T-helper 2 cell treated with Interferon-gamma antibody and Interleukin-4, amounts not matched to agents 5 μg/mL and 100 μg/mL, for 36 hours (primary cell): Measurements from ENCODE around the gene SMAD3.

Experiments used
- DNase-seq: peaks from one replicate; pipeline ENCODE4 v3.0.0; 2021; ENCODE audit warnings: low spot score
- H3K27ac Mint-ChIP-seq: one replicate; pipeline ENCODE4 v1.8.0; 2021; ENCODE audit warnings: mild to moderate bottlenecking, mixed read lengths
- H3K27me3 Mint-ChIP-seq: one replicate; pipeline ENCODE4 v1.8.0; 2021; ENCODE audit warnings: low read depth, mixed read lengths
- H3K36me3 Mint-ChIP-seq: one replicate; pipeline ENCODE4 v1.8.0; 2021; ENCODE audit warnings: low read depth, mixed read lengths
- H3K4me1 Mint-ChIP-seq: one replicate; pipeline ENCODE4 v1.8.0; 2021; ENCODE audit warnings: low read depth, mixed read lengths
- H3K4me3 Mint-ChIP-seq: one replicate; pipeline ENCODE4 v1.8.0; 2022; ENCODE audit warnings: mild to moderate bottlenecking, moderate library complexity, mixed read lengths
- H3K9me3 Mint-ChIP-seq: one replicate; pipeline ENCODE4 v1.8.0; 2021; ENCODE audit warnings: mixed read lengths

The SMAD3 gene

DNA sequence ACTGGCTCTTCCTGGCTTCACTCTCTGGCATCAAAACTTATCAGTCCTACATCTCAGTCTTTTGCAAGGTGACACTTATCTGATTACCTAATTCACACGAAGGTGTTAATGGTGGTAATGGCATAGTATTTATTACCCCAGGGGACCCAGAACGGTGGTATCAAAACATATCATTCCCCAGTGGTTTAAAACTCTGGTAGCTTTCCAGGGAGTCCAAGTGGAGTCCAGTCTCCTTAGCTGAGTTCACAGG, 41.3 kb downstream of the SMAD3 start:
- no peaks in the 10 kb centered on the region for H3K27me3 Mint-ChIP-seq
- H3K9me3 Mint-ChIP-seq = peaks cover 18% of the 10 kb centered on the region
- H3K4me3 Mint-ChIP-seq = peak overlapping the region; percentile 53
- no peak for DNase-seq
- H3K27ac Mint-ChIP-seq = peak overlapping the region; percentile 72
- peaks cover 78% of the 10 kb centered on the region for H3K4me1 Mint-ChIP-seq
- H3K36me3 Mint-ChIP-seq = peaks cover 55% of the 10 kb centered on the region

DNA sequence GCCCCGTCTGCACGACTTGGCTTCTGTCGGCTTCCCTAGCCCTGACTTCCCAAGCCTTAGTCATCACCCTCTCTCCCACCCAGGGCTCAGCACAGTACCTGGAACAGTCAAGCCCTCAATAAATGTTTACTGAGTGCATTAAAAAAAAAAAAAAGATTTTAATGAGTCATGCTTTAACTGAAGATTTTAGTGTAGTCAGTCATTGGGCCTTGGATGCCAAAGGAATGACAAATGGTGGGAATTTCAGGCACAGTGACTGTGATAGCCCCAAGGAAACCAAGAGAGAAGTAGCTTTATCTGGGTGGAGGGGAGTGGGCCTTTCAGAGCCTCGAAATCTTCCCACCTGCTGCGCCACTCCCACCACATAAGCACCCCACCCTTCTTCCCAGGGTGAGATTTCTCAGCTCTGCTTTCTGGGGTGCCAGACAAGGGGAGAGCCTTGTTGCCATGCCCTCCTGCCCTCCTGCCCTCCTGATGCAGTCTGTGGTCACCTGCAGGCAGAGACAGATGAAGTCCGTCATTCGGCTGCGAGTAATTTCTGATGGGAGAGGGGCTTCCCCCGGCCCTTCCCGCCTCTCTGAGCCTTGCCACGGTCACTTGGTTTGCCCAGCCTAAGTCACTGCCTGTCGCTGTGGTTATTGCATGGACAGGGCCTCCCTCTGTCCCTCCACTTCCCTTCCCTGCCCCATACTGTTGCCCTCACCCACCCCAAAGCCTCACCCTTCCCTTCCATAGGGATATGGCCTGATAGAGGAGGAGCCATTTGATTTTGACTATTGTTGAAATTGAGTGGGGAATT, 41.8 kb downstream of the SMAD3 start:
- Mint-ChIP-seq H3K4me3 (peak overlapping the region; percentile 53), H3K4me1 (peaks cover 79% of the 10 kb centered on the region), H3K27me3 (no peaks in the 10 kb centered on the region), H3K36me3 (peaks cover 58% of the 10 kb centered on the region), H3K9me3 (peaks cover 19% of the 10 kb centered on the region), H3K27ac (peak overlapping the region; percentile 45)
- DNase-seq = no peak

DNA sequence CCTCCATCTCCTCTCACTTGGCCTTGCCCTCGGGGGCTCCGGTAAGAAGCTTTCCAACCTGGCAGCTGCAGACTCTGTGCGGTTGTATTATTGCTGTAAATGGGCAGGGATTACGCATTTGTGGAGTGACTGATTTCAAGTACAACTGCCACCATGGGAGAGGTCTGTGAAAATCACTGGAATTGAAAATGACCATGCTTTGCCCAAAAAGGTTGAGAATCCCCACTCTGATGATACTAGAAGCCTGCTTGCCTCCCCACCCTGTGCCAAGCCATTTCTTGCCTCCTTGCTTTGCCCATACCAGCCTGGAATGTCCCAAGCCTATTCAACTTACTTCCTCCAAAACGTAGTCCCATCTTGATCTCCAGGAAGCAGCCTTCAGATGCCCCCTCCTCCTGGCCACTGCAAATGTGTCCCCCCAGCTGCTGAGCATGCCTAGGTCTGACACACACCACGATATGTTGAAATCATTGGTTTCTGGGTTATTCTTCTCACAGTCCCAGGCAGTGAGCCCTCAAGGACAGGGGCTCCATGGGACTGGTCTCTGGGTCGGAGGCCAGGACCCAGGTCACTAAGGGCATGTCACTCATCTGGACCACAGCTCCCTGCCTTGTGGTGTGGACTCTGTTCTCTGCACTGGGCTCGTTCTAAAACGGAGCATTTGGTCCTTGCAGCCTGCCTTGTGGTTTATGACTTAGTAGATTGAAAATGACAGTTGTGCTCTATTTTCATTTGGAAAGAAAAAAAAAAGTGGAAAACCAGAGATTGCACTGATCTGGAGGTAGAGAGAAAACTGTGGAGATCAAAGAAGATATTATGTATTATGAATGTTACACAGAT, 42.9 kb downstream of the SMAD3 start:
- H3K27me3 Mint-ChIP-seq = no peaks in the 10 kb centered on the region
- H3K4me1 Mint-ChIP-seq = peaks cover 85% of the 10 kb centered on the region
- no peak for DNase-seq
- peak overlapping the region; percentile 54 for H3K4me3 Mint-ChIP-seq
- H3K36me3 Mint-ChIP-seq = peaks cover 59% of the 10 kb centered on the region
- peaks cover 19% of the 10 kb centered on the region for H3K9me3 Mint-ChIP-seq
- H3K27ac Mint-ChIP-seq = peak overlapping the region; percentile 79

DNA sequence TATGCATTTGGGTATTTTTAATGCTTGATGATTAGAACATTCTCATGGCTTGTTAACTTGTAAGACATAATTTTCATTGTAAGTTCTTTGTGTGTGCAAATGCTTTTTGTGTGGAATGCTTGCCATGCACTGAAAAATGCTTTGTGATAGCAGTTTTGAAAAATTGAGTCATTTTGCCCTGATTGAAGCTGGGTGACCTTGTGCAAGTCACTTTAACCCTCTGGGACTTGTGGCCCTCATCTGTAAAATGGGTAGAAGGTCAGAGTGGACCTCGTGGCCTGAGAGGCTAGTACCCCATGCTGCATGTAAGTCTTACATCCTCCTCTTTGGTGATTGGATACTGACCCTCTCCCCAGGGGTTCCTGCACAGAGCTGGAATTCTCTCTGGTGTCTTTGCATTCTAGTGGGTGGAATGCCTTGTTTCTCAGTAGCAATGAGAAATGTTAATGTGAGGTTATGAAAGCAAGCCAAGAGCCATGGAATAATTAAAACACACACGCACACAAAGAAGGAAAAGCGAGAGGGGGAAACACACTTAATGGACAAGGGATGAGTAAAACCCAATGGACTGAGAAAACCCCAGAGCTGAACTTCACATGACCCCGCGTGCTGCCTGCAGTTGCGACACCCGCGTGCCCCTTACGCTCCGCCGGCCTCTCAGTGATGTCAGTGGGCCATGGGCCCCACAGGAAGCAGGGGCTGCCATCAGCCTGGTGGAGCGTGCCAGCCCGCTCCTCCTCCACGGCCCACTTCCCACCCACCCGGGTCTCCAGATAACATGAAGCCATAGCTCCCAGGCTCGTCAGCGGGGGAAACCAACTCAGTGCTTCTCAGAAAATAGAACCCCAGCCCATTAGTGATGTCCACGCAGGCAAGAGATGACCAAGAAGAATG, 44.0 kb downstream of the SMAD3 start:
- Mint-ChIP-seq H3K27me3 (no peaks in the 10 kb centered on the region), H3K27ac (no peak overlapping the region), H3K36me3 (peaks cover 57% of the 10 kb centered on the region), H3K4me3 (no peak overlapping the region), H3K4me1 (peaks cover 84% of the 10 kb centered on the region), H3K9me3 (peaks cover 19% of the 10 kb centered on the region)
- no peak for DNase-seq

DNA sequence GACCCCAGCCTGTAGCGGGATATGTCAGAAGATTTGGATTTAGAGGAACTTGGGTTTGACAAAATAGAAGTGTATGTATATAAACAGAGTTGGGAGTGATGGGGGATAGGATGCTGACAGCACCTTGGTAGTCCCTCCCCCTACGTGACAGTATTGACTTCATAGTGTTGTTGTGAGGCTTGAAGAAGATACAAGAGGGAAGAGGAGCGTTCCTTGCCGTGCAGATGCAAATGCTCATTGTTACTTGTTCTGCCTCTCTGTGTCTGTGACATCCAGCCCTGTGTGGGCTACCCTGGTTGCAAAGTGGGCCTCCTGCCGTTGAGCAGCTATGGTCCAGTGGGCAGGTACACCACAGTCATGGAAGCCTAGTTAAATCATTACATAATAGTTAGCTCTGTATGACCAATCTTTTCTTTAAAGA, 45.0 kb downstream of the SMAD3 start:
- Mint-ChIP-seq H3K4me1 (peaks cover 84% of the 10 kb centered on the region), H3K9me3 (peaks cover 19% of the 10 kb centered on the region), H3K27ac (peak overlapping the region; percentile 47), H3K4me3 (no peak overlapping the region), H3K27me3 (no peaks in the 10 kb centered on the region), H3K36me3 (peaks cover 64% of the 10 kb centered on the region)
- DNase-seq = no peak

DNA sequence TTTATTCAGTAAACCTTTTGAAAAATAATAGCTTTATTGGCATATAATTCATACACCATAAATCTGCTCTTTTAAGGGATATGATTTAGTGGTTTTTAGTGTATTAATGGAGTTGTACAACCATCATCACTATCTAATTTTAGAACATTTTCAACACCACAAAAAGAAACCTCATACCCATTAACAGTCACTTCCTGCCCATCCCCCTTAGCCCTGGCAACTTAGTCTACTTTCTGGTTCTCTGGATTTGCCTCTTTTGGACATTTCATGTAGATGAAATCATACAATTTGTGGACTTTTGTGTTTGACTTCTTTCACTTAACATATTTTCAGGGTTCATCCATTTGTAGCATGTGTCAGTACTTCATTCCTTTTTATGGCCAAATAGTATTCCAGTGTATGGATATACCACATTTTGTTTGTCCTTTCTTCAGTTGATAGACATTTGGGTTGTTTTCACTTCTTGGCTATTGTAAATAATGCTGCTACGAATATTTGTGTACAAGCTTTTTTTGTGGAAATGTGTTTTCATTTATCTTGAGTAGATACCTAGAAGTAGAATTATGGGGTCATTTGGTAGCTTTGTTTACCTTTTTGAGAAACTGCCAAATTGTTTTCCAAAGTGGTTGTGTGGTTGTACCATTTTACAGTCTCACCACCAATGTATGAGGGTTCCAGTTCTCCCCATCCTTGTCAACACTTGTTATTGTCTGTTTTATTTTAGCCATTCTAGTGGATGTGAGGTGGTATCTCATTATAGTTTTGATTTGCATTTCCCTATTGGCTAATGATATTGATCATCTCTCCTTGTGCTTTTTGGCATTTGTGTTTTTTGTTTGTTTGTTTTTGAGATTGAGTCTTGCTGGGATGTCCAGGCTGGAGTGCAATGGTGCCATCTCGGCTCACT, 45.8 kb downstream of the SMAD3 start:
- peak overlapping the region; percentile 57 for H3K4me3 Mint-ChIP-seq
- H3K36me3 Mint-ChIP-seq = peaks cover 62% of the 10 kb centered on the region
- peaks cover 84% of the 10 kb centered on the region for H3K4me1 Mint-ChIP-seq
- DNase-seq = no peak
- peaks cover 19% of the 10 kb centered on the region for H3K9me3 Mint-ChIP-seq
- H3K27ac Mint-ChIP-seq = peak overlapping the region; percentile 43
- no peaks in the 10 kb centered on the region for H3K27me3 Mint-ChIP-seq

DNA sequence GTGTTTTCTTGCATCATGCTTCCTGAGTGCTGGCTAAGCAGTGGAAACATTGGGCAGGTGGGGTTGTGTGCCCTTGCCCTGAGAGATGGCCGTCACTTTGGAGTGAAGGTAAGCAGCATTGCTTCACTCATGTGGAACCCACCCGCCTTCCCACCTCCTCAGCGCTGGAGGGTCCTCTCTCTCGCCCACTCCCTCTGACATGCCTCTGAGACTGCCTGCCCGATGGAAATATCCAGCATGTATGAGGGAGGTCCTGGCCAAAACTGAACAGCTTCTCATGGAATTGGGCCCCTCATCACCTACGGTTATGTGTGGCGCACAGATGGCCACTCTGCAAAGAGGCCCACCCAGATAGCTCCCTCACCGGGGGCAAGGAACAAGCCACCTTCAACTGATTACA, 48.6 kb downstream of the SMAD3 start:
- peak overlapping the region; percentile 11 for H3K27ac Mint-ChIP-seq

DNA sequence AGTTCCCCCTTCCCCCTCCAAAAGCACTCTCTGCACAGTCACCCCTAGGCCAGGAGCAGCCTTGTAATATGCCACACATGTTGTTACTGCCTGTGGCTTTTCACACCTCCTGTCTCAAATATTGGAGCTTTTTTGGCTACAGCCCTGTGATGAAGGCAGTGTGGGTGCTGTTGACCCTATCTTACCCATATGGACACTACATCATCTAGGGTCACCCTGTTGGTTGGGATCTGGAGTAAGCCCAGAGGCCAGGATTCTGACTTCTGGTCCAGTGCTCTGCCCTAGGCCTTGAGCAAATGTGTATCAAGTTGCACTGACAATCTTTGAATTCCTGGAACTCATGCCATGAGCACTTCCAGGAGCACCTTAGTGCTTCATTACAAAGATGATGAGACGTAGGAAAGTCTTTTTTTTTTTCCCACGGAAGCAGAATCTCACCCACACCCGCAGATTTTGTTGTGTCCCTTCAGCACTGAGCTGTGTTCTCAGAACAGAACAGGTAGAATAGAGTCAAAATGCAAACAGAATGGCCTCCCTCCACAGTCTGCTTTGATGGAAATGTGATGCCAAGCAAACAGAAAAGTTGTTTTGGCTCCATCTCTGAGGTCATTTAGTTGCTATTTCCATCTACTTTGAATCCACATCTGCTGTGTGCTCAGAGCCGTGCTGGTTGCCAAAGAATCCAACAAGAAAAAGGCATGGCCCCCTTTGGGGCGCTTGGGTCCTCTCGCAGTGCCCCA, 49.6 kb downstream of the SMAD3 start:
- H3K27ac Mint-ChIP-seq = peak overlapping the region; percentile 77
- no peaks in the 10 kb centered on the region for H3K27me3 Mint-ChIP-seq
- peaks cover 70% of the 10 kb centered on the region for H3K36me3 Mint-ChIP-seq
- DNase-seq = no peak
- H3K4me3 Mint-ChIP-seq = peak overlapping the region; percentile 64
- peaks cover 18% of the 10 kb centered on the region for H3K9me3 Mint-ChIP-seq
- H3K4me1 Mint-ChIP-seq = peaks cover 81% of the 10 kb centered on the region

More for the DNA sequence above, 48.6 kb downstream of the SMAD3 start:
- Mint-ChIP-seq H3K36me3 (peaks cover 69% of the 10 kb centered on the region), H3K9me3 (peaks cover 19% of the 10 kb centered on the region), H3K4me1 (peaks cover 83% of the 10 kb centered on the region), H3K4me3 (peak overlapping the region; percentile 6), H3K27me3 (no peaks in the 10 kb centered on the region)
- DNase-seq = no peak

DNA sequence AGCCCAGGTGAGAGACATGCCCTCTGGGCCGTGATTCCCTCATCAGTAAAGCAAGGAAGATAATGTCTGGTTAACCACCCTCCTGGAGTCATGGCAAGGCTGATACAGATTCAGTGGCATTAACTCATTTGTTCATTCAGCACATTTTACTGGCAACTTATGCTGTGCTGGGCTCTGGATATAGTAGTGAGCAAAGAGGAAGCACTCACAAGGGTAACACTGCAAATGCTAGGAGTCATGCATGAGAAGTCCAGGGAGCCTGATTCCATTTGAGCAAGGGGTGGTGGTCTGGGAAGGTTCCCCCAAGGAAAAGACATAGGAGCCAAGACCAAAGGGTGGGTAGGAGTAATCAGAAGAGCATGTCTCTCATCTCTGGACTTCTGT, 50.2 kb downstream of the SMAD3 start:
- peak overlapping the region; percentile 77 for H3K27ac Mint-ChIP-seq
- H3K4me1 Mint-ChIP-seq = peaks cover 81% of the 10 kb centered on the region
- no peak for DNase-seq
- peaks cover 68% of the 10 kb centered on the region for H3K36me3 Mint-ChIP-seq
- H3K4me3 Mint-ChIP-seq = peak overlapping the region; percentile 64
- H3K9me3 Mint-ChIP-seq = peaks cover 12% of the 10 kb centered on the region
- H3K27me3 Mint-ChIP-seq = no peaks in the 10 kb centered on the region

DNA sequence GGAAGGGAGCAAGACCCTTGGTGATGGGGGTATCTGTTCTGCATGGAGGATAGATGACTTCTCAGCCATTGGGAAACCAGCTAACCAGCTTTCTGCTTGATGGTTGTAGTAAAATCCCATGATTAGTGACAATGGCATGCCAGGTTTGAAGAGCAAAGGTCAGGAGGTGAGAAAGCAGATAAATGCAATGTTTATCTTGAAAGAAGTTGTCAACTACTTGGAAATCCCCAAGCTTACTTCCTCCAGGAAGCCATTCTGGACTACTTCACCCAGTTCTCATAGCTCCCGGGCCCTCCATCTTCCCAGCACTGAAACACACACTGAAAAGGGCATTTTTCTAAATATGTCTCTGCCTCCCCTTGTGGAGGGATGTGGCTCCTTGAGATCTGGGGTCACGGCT, 51.3 kb downstream of the SMAD3 start:
- peak overlapping the region; percentile 68 for H3K4me3 Mint-ChIP-seq
- peak overlapping the region; percentile 78 for H3K27ac Mint-ChIP-seq
- H3K36me3 Mint-ChIP-seq = peaks cover 60% of the 10 kb centered on the region
- no peak for DNase-seq
- peaks cover under 1% of the 10 kb centered on the region for H3K9me3 Mint-ChIP-seq
- H3K4me1 Mint-ChIP-seq = peaks cover 81% of the 10 kb centered on the region
- H3K27me3 Mint-ChIP-seq = no peaks in the 10 kb centered on the region

DNA sequence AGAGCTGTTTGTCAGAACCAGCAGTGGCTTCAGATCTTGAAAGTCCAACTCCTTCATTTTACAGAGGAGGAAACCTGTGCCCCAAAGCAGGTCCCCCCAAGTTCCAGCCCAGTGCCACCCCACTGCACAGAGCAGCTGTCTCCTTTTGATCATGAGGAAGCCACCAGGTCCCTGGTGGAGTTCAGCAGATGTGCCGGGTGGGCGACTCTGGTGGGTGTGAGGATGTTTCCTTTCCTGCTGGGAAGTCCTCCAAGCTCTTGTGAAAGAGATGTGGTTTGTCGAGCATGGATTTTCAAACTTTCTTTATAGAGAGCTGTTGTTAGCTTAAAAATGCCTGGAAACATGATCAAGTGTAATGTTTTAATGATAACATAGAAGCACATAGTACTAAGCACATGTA, 52.0 kb downstream of the SMAD3 start:
- peaks cover 57% of the 10 kb centered on the region for H3K36me3 Mint-ChIP-seq

DNA sequence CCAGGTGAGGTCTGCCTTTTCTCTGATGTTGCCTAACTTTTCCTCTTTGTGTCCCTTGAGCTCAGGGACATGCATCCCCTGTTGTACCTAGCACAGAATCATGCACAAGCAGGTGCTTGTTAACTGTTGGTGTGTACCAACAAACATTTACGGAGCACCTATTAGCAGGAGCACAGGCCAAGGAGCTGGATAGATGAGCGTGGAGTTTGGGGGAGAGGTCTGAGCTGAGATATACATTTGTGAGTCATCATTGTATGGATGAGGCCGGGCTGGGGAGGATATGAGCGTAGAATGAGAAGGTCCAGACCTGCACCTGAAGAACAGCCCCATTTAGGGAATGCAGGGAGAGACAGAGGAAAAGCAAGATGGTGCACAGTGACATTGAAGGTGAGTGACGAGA, 53.4 kb downstream of the SMAD3 start:
- Mint-ChIP-seq H3K27me3 (no peaks in the 10 kb centered on the region), H3K36me3 (peaks cover 50% of the 10 kb centered on the region), H3K4me1 (peaks cover 81% of the 10 kb centered on the region), H3K4me3 (peak overlapping the region; percentile 25), H3K27ac (peak overlapping the region; percentile 84), H3K9me3 (no peaks in the 10 kb centered on the region)
- DNase-seq = no peak

More for the DNA sequence above, 52.0 kb downstream of the SMAD3 start:
- Mint-ChIP-seq H3K27me3 (no peaks in the 10 kb centered on the region), H3K4me3 (peak overlapping the region; percentile 68), H3K4me1 (peaks cover 88% of the 10 kb centered on the region), H3K27ac (no peak overlapping the region), H3K9me3 (no peaks in the 10 kb centered on the region)
- DNase-seq = no peak
